PC-3 (cell line): ENCODE measurements around the gene ENPP5.

Source experiments
- CTCF ChIP-seq: fragments of 300-600 bp; sonication (generic); conservative IDR thresholded peaks from 2 replicates; pipeline ENCODE4 v1.5.1; 2017; ENCODE audit warnings: antibody characterized with exemption, low read depth, mild to moderate bottlenecking, low read length
- EZH2phosphoT487 ChIP-seq: fragments of 300-600 bp; sonication (generic); IDR thresholded peaks from 2 replicates; pipeline ENCODE4 v1.6.1; 2018; ENCODE audit warnings: mild to moderate bottlenecking, antibody characterized with exemption, low read length, borderline replicate concordance

DNA sequence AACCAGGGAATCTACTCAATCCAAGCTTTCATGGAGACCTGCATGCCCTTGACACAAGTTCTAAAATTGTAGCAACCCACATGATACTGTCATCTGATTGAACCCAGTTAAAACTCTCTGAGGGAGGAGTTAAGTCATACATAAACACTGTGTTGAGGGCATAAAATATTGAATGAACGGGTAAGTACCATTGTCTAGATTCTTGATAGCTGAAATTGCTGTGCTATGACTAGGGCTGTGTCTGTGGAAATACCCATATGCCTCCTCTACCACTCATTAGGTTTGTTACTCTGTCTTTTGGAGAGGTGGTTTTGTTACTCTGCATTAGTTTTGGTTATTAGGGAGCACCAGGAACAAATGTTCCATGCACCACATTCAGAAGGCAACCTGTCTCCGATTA is 33.4 kb downstream of the ENPP5 start:
- no peak for TF ChIP-seq EZH2phosphoT487
- no peak for TF ChIP-seq CTCF
